GM19397 (cell line): Measurements from ENCODE around the gene ATG9B.
"Not testable (repeated sequence)": the region's sequence is repeated elsewhere in the genome, so short reads cannot be mapped to it uniquely, and the experiment has no call there.

Experiments
- ATAC-seq: cut with Tn5 transposase; IDR thresholded peaks from one replicate; pipeline ENCODE4 v1.9.1; 2021; ENCODE audit warnings: mild to moderate bottlenecking, moderate library complexity; ENCODE audit not compliant: unreplicated experiment

The ATG9B gene

DNA sequence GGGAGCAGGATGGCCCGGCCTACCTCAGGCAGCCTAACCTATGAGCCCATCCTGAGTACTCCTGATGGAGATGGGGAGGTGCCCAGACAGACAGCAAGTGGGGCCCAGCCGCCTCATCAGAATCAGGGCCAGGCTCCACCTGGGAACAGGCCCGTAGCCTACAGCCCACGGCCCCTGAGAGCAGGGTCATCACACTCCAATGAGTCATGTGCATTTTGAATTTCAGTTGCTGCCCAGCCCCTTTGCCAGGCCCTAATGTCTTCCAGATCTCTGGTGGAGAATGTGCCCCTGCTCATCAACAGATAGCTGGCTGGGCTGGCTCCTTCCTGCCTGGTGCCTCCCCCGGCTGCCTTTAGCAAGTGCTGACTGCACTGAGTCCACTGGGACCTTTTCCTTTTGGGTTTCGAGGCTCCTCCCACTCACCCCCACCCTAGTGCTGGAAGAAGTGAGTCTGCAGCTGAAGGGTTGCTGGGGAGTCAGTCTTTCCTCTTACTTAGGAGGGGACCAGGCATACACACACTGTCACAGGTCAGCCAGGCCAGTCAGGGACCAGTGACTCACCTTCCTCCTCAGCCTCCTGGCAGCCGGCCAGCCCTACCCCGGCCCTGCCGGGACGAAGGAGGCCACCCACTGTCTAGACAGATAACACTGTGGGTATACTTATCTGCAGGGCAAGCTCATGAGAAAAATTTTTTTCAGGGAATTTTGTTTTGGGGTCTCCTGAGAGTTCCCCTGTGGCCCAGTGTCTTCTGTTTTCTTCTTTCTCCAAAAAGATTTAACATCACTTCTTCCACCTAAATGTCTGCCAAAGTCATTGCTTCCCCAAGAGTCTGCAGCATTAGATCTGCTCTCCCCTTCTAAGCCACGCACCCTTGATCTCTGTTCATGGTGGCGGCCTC lies 14.9 kb upstream of the ATG9B start:
- ATAC-seq: no peak

GRCh38 chr7:151035902-151036301 lies 11.6 kb upstream of the ATG9B start:
- ATAC-seq: no peak

- no peak for ATAC-seq
Measured at GRCh38 chr7:151035026-151035717, 10.9 kb upstream of the ATG9B start.

GRCh38 chr7:151034312-151035025 lies 10.2 kb upstream of the ATG9B start:
- no peak for ATAC-seq

DNA sequence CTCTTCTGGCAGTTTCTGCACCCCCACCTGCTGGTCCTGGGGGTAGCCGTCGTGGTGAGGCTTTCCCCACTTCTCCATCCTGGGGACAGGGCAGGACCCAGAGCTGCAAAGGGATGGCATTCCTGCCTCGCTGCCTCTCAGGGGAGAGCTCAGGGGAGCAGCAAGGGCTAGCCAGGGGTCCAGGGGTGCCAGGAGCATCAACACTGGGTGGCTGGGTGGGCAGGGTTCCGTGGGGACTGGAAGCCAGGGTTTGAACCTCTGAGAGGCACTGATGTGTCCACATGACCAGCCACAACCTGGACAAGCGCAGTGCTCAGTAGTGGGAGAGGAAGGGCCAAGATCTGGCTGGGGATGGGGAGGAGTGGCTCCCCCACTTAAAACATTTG lies 9.6 kb upstream of the ATG9B start:
- ATAC-seq: no peak

DNA sequence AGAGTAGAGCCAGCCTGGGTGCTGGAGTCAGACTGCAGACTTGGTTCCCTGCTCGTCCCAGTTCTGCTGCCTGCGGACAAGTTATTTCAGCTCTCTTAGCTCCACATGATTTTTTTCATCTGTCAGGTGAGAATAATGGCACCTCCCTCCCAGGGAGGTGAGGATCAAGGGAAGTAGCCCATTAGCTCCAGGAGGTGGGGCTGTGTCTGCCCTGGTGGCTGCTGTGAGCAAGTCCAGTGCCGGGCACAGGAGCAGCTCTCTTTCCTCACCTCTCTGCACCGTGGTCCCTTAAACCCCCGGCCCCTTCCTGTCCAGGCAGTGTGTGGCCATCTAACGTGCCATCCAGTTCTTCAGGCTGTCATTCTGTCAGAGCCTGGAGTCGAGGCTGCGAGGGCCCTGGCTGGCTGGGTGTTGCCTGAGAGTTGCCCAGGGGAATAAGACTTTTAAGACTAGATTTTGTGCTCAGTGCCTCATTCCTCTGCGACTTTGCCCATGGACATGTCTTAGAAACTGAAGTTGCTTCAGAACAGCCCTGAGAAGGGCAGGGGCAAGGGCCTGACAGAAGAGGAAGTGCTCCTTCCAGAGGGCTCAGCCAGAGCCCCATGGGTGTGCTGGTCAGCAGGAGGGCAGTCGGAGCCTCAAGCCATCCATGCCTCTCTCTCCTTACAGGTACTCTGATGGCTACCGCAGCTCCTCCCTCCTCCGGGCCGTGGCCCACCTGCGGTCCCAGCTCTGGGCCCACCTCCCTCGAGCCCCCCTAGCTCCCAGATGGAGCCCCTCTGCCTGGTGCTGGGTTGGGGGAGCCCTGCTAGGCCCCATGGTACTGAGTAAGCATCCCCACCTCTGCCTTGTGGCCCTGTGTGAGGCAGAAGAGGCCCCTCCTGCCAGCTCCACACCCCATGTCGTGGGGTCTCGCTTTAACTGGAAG lies 8.9 kb upstream of the ATG9B start:
- no peak for ATAC-seq

GRCh38 chr7:151031011-151031410 lies 6.7 kb upstream of the ATG9B start:
- ATAC-seq: no peak

DNA sequence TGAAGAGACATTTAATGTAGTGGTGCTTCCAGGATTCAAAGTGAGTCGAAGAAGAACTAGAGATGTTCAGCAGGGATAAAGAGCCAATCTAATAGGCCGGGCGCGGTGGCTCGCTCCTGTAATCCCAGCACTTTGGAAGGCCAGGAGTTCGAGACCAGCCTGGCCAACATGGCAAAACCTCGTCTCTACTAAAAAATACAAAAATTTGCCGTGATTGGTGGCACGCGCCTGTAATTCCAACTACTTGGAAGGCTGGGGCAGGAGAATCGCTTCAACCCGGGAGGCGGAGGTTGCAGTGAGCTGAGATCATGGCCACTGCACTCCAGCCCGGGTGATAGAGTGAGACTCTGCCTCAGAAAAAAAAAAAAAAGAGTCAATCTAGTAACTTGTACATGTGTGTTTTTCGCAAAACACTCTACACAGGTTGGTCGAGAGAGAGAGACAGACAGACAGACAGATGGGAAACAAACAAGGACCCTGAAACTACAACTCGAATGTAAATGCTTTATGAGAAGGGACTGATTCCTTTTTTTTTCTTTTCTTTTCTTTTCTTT lies 4.7 kb upstream of the ATG9B start:
- no peak for ATAC-seq

- peak; percentile 94 for ATAC-seq
Measured at GRCh38 chr7:151028131-151028947, 4.0 kb upstream of the ATG9B start, which contains the start of gene ABCB8. Gene ABCB8 (plus strand): TSS chr7:151028450. CDS start chr7:151028516, 66 bp downstream.

- not testable (repeated sequence) for ATAC-seq
Measured at GRCh38 chr7:151027728-151028130, 3.4 kb upstream of the ATG9B start.

DNA sequence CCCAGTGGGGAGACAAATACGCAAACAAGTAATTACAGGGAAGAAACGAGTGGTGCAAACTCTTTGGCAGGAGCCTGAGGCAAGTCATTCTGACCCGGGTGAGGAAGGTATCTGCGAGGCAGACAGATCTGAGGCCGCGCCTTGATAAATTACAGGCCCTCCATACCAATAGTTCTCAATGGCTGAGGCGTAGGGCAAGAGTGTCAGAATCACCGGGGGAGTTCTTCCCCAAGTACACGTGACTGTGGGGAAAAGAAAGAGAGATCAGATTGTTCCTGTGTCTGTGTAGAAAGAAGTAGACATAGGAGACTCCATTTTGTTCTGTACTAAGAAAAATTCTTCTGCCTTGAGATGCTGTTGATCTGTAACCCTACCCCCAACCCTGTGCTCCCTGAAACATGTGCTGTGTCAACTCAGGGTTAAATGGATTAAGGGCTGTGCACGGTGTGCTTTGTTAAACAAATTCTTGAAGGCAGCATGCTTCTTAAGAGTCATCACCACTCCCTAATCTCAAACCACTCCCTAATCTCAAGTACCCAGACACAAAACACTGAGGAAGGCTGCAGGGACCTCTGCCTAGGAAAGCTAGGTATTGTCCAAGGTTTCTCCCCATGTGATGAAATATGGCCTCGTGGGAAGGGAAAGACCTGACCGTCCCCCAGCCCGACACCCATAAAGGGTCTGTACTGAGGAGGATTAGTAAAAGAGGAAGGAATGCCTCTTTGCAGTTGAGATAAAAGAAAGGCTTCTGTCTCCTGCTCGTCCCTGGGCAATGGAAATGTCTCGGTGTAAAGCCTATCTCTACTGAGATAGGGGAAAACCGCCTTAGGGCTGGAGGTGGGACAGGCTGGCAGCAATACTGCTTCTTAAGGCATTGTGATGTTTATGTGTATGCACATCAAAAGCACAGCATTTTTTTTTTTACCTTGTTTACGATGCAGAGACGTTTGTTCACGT lies 2.8 kb upstream of the ATG9B start:
- ATAC-seq: not testable (repeated sequence)

DNA sequence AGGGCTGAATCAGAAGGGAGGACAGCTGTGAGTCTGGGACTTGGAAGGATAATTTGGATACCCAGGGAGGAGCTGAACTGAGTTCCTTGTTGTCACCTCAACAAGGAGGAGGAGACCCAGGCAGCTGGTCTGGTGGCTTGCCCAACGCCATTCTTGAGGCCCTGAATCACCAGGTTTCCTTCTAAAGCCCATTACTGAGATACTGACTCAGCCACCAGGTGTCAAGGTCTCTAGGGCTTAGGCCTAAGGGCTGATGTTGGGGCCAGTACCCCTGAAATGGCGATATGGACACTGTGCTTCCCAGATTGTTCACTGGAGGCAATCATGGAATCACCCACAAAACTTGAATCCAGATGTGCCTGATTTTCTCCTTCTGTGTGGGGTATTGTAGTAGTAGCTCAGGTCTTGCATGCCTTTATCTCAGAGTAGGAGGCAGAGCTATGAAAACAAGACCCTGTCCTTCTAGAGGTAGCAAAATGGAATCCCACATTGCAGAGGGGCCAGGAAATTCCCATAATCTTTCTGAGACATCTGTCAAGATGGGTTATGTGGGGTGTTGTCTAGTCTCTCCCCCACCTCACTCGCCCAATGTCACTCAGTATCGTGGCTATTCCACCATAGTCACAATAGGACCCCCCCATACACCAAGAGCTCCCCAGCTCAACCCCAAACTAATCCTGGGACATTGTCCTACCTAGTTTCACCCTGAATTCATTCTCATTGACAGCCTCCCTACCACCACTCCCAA lies 1.8 kb upstream of the ATG9B start:
- no peak for ATAC-seq

- no peak for ATAC-seq
Measured at GRCh38 chr7:151023232-151023631, 1.1 kb downstream of the ATG9B start.

DNA sequence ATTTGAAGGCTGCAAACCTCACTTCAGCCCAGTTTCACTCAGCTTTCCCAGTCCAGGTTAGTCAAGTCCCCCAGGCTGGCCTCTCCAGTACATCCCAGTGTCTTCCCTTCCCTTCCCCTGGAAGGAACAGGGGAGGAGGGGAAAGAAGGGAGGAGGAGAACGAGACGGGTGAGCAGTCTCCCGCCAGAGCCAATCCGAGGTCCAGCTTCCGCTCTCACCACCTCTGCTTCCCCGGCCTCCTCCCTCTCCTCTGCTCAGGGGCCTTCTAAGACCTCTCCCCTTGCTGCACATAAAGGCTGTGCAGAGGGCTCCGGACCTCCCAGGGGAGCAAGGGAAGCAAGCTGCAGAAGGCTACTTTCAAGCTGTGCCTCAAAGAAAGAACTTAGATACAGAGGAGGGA lies 4.1 kb downstream of the ATG9B start:
- ATAC-seq: no peak

DNA sequence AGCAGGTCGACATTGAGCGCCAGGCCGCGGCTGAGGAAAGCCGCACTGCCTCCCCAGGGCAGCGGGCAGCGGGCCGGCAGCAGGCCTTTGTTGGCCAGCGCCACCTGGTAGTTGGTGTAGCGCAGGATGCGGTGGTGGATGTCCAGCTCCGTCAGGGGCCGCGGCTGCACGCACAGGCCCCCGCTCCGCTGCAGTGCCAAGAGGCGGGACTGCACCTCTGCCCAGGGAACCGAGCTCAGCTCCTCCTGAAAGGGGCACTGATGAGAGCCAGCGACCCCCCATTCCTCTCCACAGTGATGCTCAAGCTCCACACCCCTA lies 5.2 kb downstream of the ATG9B start:
- ATAC-seq: no peak

DNA sequence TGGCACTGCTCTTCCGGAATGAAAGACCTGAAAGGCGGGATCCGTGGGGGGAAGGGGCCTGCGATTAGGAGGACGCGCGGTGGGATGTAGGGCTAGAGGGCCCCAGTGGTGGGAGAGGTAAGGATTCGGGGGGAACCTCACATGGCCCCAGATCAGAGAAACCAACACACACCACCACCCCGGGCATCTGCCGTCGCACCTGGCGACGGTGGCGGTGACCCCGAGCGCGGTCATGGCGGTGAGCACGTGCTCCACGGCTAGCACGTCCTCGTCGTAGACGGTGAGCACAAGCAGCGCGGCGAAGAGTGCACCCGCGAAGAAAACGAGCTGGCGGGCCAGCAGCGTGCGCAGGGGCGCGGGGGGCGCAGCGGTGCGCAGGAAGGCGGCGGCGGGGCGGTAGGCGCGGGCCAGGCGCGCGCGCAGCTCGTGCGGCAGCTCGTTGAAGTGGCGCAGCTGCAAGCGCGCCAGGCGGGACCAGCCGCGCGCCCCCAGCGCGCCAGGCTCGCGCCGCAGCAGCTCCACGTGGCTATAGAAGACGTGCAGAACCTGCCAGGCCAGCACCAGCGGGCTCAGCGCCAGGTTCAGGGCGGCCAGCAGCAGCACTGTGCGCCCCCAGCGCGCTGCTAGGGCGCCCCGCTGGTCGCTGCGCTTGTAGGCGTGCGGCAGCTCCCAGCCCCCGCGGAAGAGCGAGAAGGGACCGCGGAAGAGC lies 5.7 kb downstream of the ATG9B start:
- no peak for ATAC-seq

DNA sequence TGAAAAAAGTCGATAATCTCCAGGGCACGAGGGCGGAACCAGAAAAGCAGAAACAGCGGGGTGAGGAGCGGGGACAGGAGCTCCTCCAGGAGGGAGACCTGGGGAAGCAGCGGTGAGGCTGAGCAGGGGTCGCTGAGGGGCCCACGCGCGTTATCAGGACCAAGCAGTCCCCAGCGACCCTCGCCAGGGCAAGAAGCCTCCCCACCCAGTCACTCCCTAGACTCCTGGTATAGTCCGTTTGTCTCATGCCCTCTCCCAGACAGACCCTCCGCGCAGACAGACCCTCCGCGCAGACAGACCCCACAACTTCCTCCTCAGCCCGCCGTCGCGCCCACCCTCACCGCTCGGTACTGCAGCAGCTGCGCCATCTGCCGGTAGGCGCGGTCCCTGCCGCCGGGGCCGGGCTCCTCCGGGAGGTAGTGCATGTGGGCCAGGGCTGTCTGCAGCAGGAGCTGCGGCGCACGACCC lies 6.3 kb downstream of the ATG9B start:
- no peak for ATAC-seq
